ENCODE measurements around the gene NCOA3. TPM values are rescaled to one million over a fixed set of nuclear protein-coding genes. Genes with fewer than 3 reads are reported as not detected.

The NCOA3 gene
- total and polyA plus RNA-seq, 2 experiments from 2014 or later, result 6.7 to 16.2 TPM

GRCh38 chr20:47558295-47559066 is 56.8 kb downstream of the NCOA3 start:
- no peak overlapping the region for H3K27ac ChIP-seq

GRCh38 chr20:47559141-47559540 is 57.5 kb downstream of the NCOA3 start:
- H3K9me3 ChIP-seq (ENCODE audit: low read depth), result no peaks in the 10 kb centered on the region
- peak in 1 of 2 donors; percentile 65 for DNase-seq (ENCODE audit: low read depth in 1 of 2, low spot score in 1 of 2)
- TF ChIP-seq, protein P1, sequence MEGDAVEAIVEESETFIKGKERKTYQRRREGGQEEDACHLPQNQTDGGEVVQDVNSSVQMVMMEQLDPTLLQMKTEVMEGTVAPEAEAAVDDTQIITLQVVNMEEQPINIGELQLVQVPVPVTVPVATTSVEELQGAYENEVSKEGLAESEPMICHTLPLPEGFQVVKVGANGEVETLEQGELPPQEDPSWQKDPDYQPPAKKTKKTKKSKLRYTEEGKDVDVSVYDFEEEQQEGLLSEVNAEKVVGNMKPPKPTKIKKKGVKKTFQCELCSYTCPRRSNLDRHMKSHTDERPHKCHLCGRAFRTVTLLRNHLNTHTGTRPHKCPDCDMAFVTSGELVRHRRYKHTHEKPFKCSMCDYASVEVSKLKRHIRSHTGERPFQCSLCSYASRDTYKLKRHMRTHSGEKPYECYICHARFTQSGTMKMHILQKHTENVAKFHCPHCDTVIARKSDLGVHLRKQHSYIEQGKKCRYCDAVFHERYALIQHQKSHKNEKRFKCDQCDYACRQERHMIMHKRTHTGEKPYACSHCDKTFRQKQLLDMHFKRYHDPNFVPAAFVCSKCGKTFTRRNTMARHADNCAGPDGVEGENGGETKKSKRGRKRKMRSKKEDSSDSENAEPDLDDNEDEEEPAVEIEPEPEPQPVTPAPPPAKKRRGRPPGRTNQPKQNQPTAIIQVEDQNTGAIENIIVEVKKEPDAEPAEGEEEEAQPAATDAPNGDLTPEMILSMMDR (IDR thresholded peaks at IDR 0.05; ENCODE audit: low read depth, low read length), result no peak
- H3K27me3 ChIP-seq, result no peaks in the 10 kb centered on the region
- H3K4me3 ChIP-seq, result no peak overlapping the region
- H3K4me1 ChIP-seq (ENCODE audit: low read depth), result peaks cover 10% of the 10 kb centered on the region
- H3K27ac ChIP-seq, result no peak overlapping the region
- H3K36me3 ChIP-seq, result no peaks in the 10 kb centered on the region

More at GRCh38 chr20:47558295-47559066, 56.8 kb downstream of the NCOA3 start:
- no peaks in the 10 kb centered on the region for H3K9me3 ChIP-seq (ENCODE audit: low read depth)
- H3K4me3 ChIP-seq, result no peak overlapping the region
- TF ChIP-seq, protein P1 (IDR thresholded peaks at IDR 0.05; ENCODE audit: low read depth, low read length), result no peak
- H3K27me3 ChIP-seq, result no peaks in the 10 kb centered on the region
- DNase-seq (ENCODE audit: low read depth in 1 of 2, low spot score in 1 of 2), result peak in 1 of 2 donors; percentile 10
- H3K4me1 ChIP-seq (ENCODE audit: low read depth), result peaks cover 10% of the 10 kb centered on the region
- no peaks in the 10 kb centered on the region for H3K36me3 ChIP-seq

GRCh38 chr20:47561180-47561579 is 59.5 kb downstream of the NCOA3 start:
- peak; percentile 34 to 86 for DNase-seq (ENCODE audit: low read depth in 1 of 2, low spot score in 1 of 2)
- TF ChIP-seq, protein P1 (IDR thresholded peaks at IDR 0.05; ENCODE audit: low read depth, low read length), result no peak
- H3K27ac ChIP-seq, result no peak overlapping the region
- H3K4me1 ChIP-seq (ENCODE audit: low read depth), result peaks cover 10% of the 10 kb centered on the region
- no peaks in the 10 kb centered on the region for H3K36me3 ChIP-seq
- H3K9me3 ChIP-seq (ENCODE audit: low read depth), result no peaks in the 10 kb centered on the region
- H3K4me3 ChIP-seq, result no peak overlapping the region
- H3K27me3 ChIP-seq, result no peaks in the 10 kb centered on the region

GRCh38 chr20:47561603-47562583 is 60.2 kb downstream of the NCOA3 start:
- peaks cover 10% of the 10 kb centered on the region for H3K4me1 ChIP-seq (ENCODE audit: low read depth)
- TF ChIP-seq, protein P1 (IDR thresholded peaks at IDR 0.05; ENCODE audit: low read depth, low read length), result no peak
- no peak overlapping the region for H3K27ac ChIP-seq
- H3K36me3 ChIP-seq, result no peaks in the 10 kb centered on the region
- no peaks in the 10 kb centered on the region for H3K27me3 ChIP-seq
- no peak overlapping the region for H3K4me3 ChIP-seq
- no peak for DNase-seq (ENCODE audit: low read depth in 1 of 2, low spot score in 1 of 2)
- H3K9me3 ChIP-seq (ENCODE audit: low read depth), result no peaks in the 10 kb centered on the region

- Histone ChIP-seq H3K4me1 (ENCODE audit: low read depth) (peaks cover 3% of the 10 kb centered on the region), H3K27me3 (no peaks in the 10 kb centered on the region), H3K9me3 (ENCODE audit: low read depth) (no peaks in the 10 kb centered on the region), H3K4me3 (no peak overlapping the region), H3K36me3 (no peaks in the 10 kb centered on the region), H3K27ac (peak overlapping the region; percentile 54)
- no peak for DNase-seq (ENCODE audit: low read depth in 1 of 2, low spot score in 1 of 2)
- TF ChIP-seq, protein P1 (IDR thresholded peaks at IDR 0.05; ENCODE audit: low read depth, low read length), result no peak
Observed at GRCh38 chr20:47566269-47566668, 64.6 kb downstream of the NCOA3 start.

Data from cardiac muscle cell (in vitro differentiated cells and primary cell).